ENCODE measurements around the gene CAMK1D. TPM values are rescaled to one million over a fixed set of nuclear protein-coding genes. Genes with fewer than 3 reads are reported as not detected.

The CAMK1D gene
- total and polyA plus RNA-seq, 10 of the 15 experiments (the other 5 are each of a cell fraction or from before 2014, with no cell fraction given) = 2.1 to 35.5 (median 14.7) TPM

DNA sequence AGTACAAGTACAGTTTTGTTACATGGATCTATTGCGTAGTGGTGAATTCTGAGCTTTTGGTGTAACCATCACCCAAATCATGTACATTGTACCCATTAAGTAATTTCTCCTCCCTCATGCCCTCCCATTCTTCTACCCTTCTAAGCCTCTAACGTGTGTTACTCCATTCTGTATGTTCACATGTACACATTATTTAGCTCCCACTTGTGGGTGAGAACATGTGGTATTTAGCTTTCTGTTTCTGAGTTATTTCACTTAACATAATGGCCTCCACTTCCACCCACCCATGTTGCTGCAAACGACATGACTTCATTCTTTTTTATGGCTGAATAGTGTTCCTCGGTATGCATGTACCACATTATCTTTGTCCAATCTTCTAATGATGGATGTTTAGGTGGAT lies 251.3 kb downstream of the CAMK1D start (continued):
- TF ChIP-seq, protein P1, sequence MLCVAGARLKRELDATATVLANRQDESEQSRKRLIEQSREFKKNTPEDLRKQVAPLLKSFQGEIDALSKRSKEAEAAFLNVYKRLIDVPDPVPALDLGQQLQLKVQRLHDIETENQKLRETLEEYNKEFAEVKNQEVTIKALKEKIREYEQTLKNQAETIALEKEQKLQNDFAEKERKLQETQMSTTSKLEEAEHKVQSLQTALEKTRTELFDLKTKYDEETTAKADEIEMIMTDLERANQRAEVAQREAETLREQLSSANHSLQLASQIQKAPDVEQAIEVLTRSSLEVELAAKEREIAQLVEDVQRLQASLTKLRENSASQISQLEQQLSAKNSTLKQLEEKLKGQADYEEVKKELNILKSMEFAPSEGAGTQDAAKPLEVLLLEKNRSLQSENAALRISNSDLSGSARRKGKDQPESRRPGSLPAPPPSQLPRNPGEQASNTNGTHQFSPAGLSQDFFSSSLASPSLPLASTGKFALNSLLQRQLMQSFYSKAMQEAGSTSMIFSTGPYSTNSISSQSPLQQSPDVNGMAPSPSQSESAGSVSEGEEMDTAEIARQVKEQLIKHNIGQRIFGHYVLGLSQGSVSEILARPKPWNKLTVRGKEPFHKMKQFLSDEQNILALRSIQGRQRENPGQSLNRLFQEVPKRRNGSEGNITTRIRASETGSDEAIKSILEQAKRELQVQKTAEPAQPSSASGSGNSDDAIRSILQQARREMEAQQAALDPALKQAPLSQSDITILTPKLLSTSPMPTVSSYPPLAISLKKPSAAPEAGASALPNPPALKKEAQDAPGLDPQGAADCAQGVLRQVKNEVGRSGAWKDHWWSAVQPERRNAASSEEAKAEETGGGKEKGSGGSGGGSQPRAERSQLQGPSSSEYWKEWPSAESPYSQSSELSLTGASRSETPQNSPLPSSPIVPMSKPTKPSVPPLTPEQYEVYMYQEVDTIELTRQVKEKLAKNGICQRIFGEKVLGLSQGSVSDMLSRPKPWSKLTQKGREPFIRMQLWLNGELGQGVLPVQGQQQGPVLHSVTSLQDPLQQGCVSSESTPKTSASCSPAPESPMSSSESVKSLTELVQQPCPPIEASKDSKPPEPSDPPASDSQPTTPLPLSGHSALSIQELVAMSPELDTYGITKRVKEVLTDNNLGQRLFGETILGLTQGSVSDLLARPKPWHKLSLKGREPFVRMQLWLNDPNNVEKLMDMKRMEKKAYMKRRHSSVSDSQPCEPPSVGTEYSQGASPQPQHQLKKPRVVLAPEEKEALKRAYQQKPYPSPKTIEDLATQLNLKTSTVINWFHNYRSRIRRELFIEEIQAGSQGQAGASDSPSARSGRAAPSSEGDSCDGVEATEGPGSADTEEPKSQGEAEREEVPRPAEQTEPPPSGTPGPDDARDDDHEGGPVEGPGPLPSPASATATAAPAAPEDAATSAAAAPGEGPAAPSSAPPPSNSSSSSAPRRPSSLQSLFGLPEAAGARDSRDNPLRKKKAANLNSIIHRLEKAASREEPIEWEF (IDR thresholded peaks at IDR 0.05; ENCODE audit: insufficient replicate concordance, low read depth, low read length) = no peak
- TF ChIP-seq STAT1 (conservative IDR thresholded peaks at IDR 0.05) = no peak
- no peak for TF ChIP-seq SMC3 (IDR thresholded peaks at IDR 0.05; ENCODE audit: borderline replicate concordance, low read length)
- TF ChIP-seq CBFB (IDR thresholded peaks at IDR 0.05; ENCODE audit: low read depth) = no peak
- TF ChIP-seq ZZZ3 (IDR thresholded peaks at IDR 0.05; ENCODE audit: control insufficient read depth, insufficient read length, low read depth) = no peak
- no peak for TF ChIP-seq HDAC6 (IDR thresholded peaks at IDR 0.05; ENCODE audit: unreplicated experiment)
- TF ChIP-seq, protein P2, sequence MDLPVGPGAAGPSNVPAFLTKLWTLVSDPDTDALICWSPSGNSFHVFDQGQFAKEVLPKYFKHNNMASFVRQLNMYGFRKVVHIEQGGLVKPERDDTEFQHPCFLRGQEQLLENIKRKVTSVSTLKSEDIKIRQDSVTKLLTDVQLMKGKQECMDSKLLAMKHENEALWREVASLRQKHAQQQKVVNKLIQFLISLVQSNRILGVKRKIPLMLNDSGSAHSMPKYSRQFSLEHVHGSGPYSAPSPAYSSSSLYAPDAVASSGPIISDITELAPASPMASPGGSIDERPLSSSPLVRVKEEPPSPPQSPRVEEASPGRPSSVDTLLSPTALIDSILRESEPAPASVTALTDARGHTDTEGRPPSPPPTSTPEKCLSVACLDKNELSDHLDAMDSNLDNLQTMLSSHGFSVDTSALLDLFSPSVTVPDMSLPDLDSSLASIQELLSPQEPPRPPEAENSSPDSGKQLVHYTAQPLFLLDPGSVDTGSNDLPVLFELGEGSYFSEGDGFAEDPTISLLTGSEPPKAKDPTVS (IDR thresholded peaks at IDR 0.05; ENCODE audit: low read depth, low read length) = no peak
- no peak for TF ChIP-seq CBX5 (IDR thresholded peaks at IDR 0.05; ENCODE audit: low read depth)
- no peak for TF ChIP-seq SREBF2 (IDR thresholded peaks at IDR 0.05; ENCODE audit: low read length)
- no peak for TF ChIP-seq IRF4 (IDR thresholded peaks at IDR 0.05; ENCODE audit: low read depth, low read length)

All from GM12878 (cell line).